ENCODE data around the gene MSX2. TPM values are rescaled to one million over a fixed set of nuclear protein-coding genes. Genes with fewer than 3 reads are reported as not detected.

MSX2 gene
- total RNA-seq, 4 donors from 2014 or later = 0.44 to 1.3 (median 0.60) TPM; not detected in 1

- DNase-seq (ENCODE audit: low spot score in 2 of 2) = no peak
- Histone ChIP-seq H3K4me1 (peaks cover 0 to 10% (median 0%) of the 10 kb centered on the region in 4 donors), H3K27ac (no peak overlapping the region), H3K9me3 (no peaks in the 10 kb centered on the region), H3K4me3 (no peak overlapping the region), H3K36me3 (no peaks in the 10 kb centered on the region), H3K27me3 (peaks cover 0 to 81% of the 10 kb centered on the region in 2 donors)
- TF ChIP-seq POLR2A (IDR thresholded peaks at IDR 0.05) (no peak), EP300 (IDR thresholded peaks at IDR 0.05) (no peak), CTCF (IDR thresholded peaks at IDR 0.05) (no peak)
- 25 to 26% methylated on average over 5 of the region's 5 CpGs for whole genome bisulfite sequencing, 2 donors
These were observed 6.4 kb upstream of the MSX2 start for GRCh38 chr5:174717826-174718455.

GRCh38 chr5:174718880-174719610 is 5.3 kb upstream of the MSX2 start:
- no peak overlapping the region for H3K27ac ChIP-seq
- H3K9me3 ChIP-seq = no peaks in the 10 kb centered on the region
- peaks cover 0 to 17% (median 0%) of the 10 kb centered on the region in 4 donors for H3K4me1 ChIP-seq
- no peak for TF ChIP-seq CTCF (IDR thresholded peaks at IDR 0.05)
- no peak for TF ChIP-seq POLR2A (IDR thresholded peaks at IDR 0.05)
- no peak for TF ChIP-seq EP300 (IDR thresholded peaks at IDR 0.05)
- no peaks in the 10 kb centered on the region for H3K36me3 ChIP-seq
- 31 to 43% methylated on average over 10 of the region's 10 CpGs for WGBS, 2 donors
- H3K27me3 ChIP-seq = peaks cover 0 to 91% of the 10 kb centered on the region in 2 donors
- no peak for DNase-seq (ENCODE audit: low spot score in 2 of 2)
- H3K4me3 ChIP-seq = no peak overlapping the region

GRCh38 chr5:174719793-174720611 is 4.4 kb upstream of the MSX2 start:
- Histone ChIP-seq H3K27me3 (peaks cover 0 to 95% of the 10 kb centered on the region in 2 donors), H3K27ac (no peak overlapping the region), H3K36me3 (no peaks in the 10 kb centered on the region), H3K4me3 (no peak overlapping the region), H3K9me3 (no peaks in the 10 kb centered on the region), H3K4me1 (peaks cover 0 to 24% (median 0%) of the 10 kb centered on the region in 4 donors)
- no peak for DNase-seq (ENCODE audit: low spot score in 2 of 2)
- TF ChIP-seq POLR2A (IDR thresholded peaks at IDR 0.05) = no peak
- no peak for TF ChIP-seq EP300 (IDR thresholded peaks at IDR 0.05)
- TF ChIP-seq CTCF (IDR thresholded peaks at IDR 0.05) = no peak
- WGBS, 2 donors = 24 to 25% methylated on average over 19 of the region's 19 CpGs

- H3K36me3 ChIP-seq = no peaks in the 10 kb centered on the region
- TF ChIP-seq CTCF (IDR thresholded peaks at IDR 0.05) (no peak), POLR2A (IDR thresholded peaks at IDR 0.05) (no peak), EP300 (IDR thresholded peaks at IDR 0.05) (no peak)
- H3K9me3 ChIP-seq = no peaks in the 10 kb centered on the region
- WGBS, 2 donors = 5% methylated on average over 20 to 49 of the region's 75 CpGs
- peaks cover 0 to 95% of the 10 kb centered on the region in 2 donors for H3K27me3 ChIP-seq
- peaks cover 0 to 33% (median 0%) of the 10 kb centered on the region in 4 donors for H3K4me1 ChIP-seq
- peak overlapping the region in 1 of 4 donors; percentile 2 for H3K4me3 ChIP-seq
- no peak overlapping the region for H3K27ac ChIP-seq
- no peak for DNase-seq (ENCODE audit: low spot score in 2 of 2)
These were observed 3.5 kb upstream of the MSX2 start for GRCh38 chr5:174720612-174721529.

Measured in tibial nerve (tissue), 4 donors.